Endothelial cell of umbilical vein (primary cell): ENCODE measurements around the gene SCGB1A1. TPM values are rescaled to one million over a fixed set of nuclear protein-coding genes. Genes with fewer than 3 reads are reported as not detected.

ENCODE experiments used
- BruUV-seq: library from RNA; stranded (reverse); fragments of 400-500 nt; replicated peaks from 2 replicates; lab custom pipeline; 2021; lab: Mats Ljungman, UMichigan
- CTCF ChIA-PET: fragments of 300-600, 350-600 bp; sonication (Branson Sonifier 250); formaldehyde crosslinking; loops from one replicate; lab custom pipeline; 2021; ENCODE audit warnings: antibody characterized with exemption, inconsistent platforms; lab: Charles Lee
- POLR2A ChIA-PET: fragments of 300-600, 350-600 bp; sonication (Branson Sonifier 250); formaldehyde crosslinking; loops from one replicate; lab custom pipeline; 2021; ENCODE audit warnings: antibody characterized with exemption, inconsistent platforms; lab: Charles Lee
- DNase-seq: peaks from one replicate; pipeline ENCODE4 v3.0.0-alpha.2; 2011; ENCODE audit warnings: low read depth, low spot score
- FAIRE-seq: peaks from 2 replicates; lab custom pipeline; 2011; peaks lifted over from hg19 to GRCh38; lab: Jason Lieb, UNC
- H2AFZ ChIP-seq: 2 replicates; pipeline ENCODE4 v1.6.0; 2012; ENCODE audit warnings: low read depth, low read length, control low read depth, inconsistent platforms
- H3K27ac ChIP-seq: 2 replicates; pipeline ENCODE4 v1.5.1; 2011; ENCODE audit warnings: low read depth, mild to moderate bottlenecking, control low read depth, low read length, moderate library complexity; ENCODE audit not compliant: insufficient read depth
- H3K27me3 ChIP-seq, 2 experiments: 2 replicates each; pipeline versions ENCODE4 v1.6.0 to v1.6.1; 2011; ENCODE audit warnings: low read length in 2 of 2, mixed read lengths in 1 of 2; ENCODE audit not compliant: control insufficient read depth in 2 of 2, insufficient read depth in 2 of 2
- H3K36me3 ChIP-seq, 2 experiments: 2 replicates in 1 of 2; 3 replicates in 1 of 2; pipeline ENCODE4 v1.5.1; 2011; ENCODE audit warnings: low read length in 2 of 2, mild to moderate bottlenecking in 1 of 2, moderate library complexity in 1 of 2; ENCODE audit not compliant: control insufficient read depth in 2 of 2, insufficient read depth in 2 of 2; ENCODE audit errors: extremely low read depth in 1 of 2
- H3K4me1 ChIP-seq: 3 replicates; pipeline ENCODE4 v1.5.1; 2011; ENCODE audit warnings: mild to moderate bottlenecking, low read length; ENCODE audit not compliant: control insufficient read depth, insufficient read depth; ENCODE audit errors: extremely low read depth
- H3K4me2 ChIP-seq: 2 replicates; pipeline ENCODE4 v1.6.1; 2011; ENCODE audit warnings: low read length, control low read depth, mixed read lengths; ENCODE audit not compliant: insufficient read depth
- H3K4me3 ChIP-seq, 3 experiments: fragments of 200-600 bp in 1 of 3; sonication (generic), shearing (Covaris generic) in 1 of 3; replicated peaks in 1 of 3; 2 replicates each; pipeline ENCODE4 v1.5.1; 2011 to 2016; ENCODE audit warnings: control low read depth in 3 of 3, low read length in 3 of 3, mild to moderate bottlenecking in 2 of 3, inconsistent platforms in 1 of 3, low read depth in 1 of 3, moderate library complexity in 1 of 3; ENCODE audit not compliant: insufficient read depth in 1 of 3
- H3K79me2 ChIP-seq: 2 replicates; pipeline ENCODE4 v1.6.0; 2012; ENCODE audit warnings: low read length, inconsistent platforms; ENCODE audit not compliant: control insufficient read depth, insufficient read depth
- H3K9ac ChIP-seq: replicated peaks from 2 replicates; pipeline ENCODE3; 2011; ENCODE audit warnings: low read length, control low read depth; ENCODE audit not compliant: insufficient read depth; ENCODE audit errors: extremely low read depth
- H3K9me1 ChIP-seq: replicated peaks from 3 replicates; pipeline ENCODE4 v1.6.0; 2011; ENCODE audit warnings: mild to moderate bottlenecking, low read length; ENCODE audit not compliant: control insufficient read depth, insufficient read depth; ENCODE audit errors: extremely low read depth
- H3K9me3 ChIP-seq: replicated peaks from 2 replicates; pipeline ENCODE4 v1.5.1; 2012; ENCODE audit warnings: low read length, inconsistent platforms; ENCODE audit not compliant: control insufficient read depth, insufficient read depth
- H4K20me1 ChIP-seq: replicated peaks from 2 replicates; pipeline ENCODE3; 2011; ENCODE audit warnings: mild to moderate bottlenecking, low read length; ENCODE audit not compliant: control insufficient read depth, insufficient read depth; ENCODE audit errors: extremely low read depth
- EZH2 ChIP-seq: IDR thresholded peaks from 2 replicates; pipeline ENCODE4 v1.6.1; 2012; ENCODE audit warnings: borderline replicate concordance, low read depth, mild to moderate bottlenecking, moderate library complexity, low read length, inconsistent platforms; ENCODE audit not compliant: severe bottlenecking
- FOS ChIP-seq: IDR thresholded peaks from 2 replicates; pipeline ENCODE4 v1.6.1; 2011; ENCODE audit warnings: mild to moderate bottlenecking, low read length, moderate library complexity, borderline replicate concordance; ENCODE audit not compliant: insufficient read depth
- JUN ChIP-seq: IDR thresholded peaks from 2 replicates; pipeline ENCODE4 v1.6.1; 2011; ENCODE audit warnings: borderline replicate concordance, low read depth; ENCODE audit not compliant: insufficient read length, insufficient read depth
- MYC ChIP-seq: IDR thresholded peaks from one replicate; pipeline ENCODE4 v1.6.1; 2011; ENCODE audit warnings: mild to moderate bottlenecking, low read depth, low read length
- POLR2A ChIP-seq: IDR thresholded peaks from 2 replicates; pipeline ENCODE4 v1.6.1; 2012; ENCODE audit warnings: low read depth, mild to moderate bottlenecking, control low read depth, low read length
- POLR2AphosphoS5 ChIP-seq: IDR thresholded peaks from 2 replicates; pipeline ENCODE4 v1.6.1; 2012; ENCODE audit warnings: low read depth, mild to moderate bottlenecking, control low read depth, low read length, moderate library complexity; ENCODE audit not compliant: insufficient read depth
- dilution Hi-C: fragments of 300-500 bp; cut with MboI; formaldehyde crosslinking; loops from one replicate; pipeline ENCODE4 v1.15.0; 2019; ENCODE audit warnings: low sequenced_read_pairs; ENCODE audit not compliant: extremely low pct_ligation_motif_present
- intact Hi-C: fragments of 100-400 bp; cut with micrococcal nuclease; formaldehyde crosslinking; loops from one replicate; pipeline ENCODE4 v1.10.0; 2022
- polyA plus RNA-seq, 4 experiments: library from polyadenylated mRNA; depleted of rRNA in 3 of 4; stranded (reverse) in 3 of 4; unstranded in 1 of 4; fragments of >200 nt; gene quantifications; 2 replicates each; pipeline versions ENCODE4 v1.2.1 to v1.2.3, GENCODE V29; 2011 to 2012; ENCODE audit warnings: missing spikeins in 1 of 4
- total RNA-seq: library from RNA; stranded (reverse); gene quantifications from 2 replicates; pipeline ENCODE4 v1.2.3, GENCODE V29; 2021
- TF ChIP-seq, protein P1 (sequence below), 2 donors: IDR thresholded peaks; 1 replicate in 1 of 2; 2 replicates in 1 of 2; pipeline ENCODE4 v1.5.1; 2011; ENCODE audit warnings: low read length in 2 of 2, mild to moderate bottlenecking in 2 of 2, moderate library complexity in 2 of 2, control low read depth in 1 of 2, inconsistent platforms in 1 of 2, low read depth in 1 of 2; ENCODE audit not compliant: insufficient read depth in 1 of 2; ENCODE audit errors: extremely low read depth in 1 of 2
- TF ChIP-seq, protein P2 (sequence below): IDR thresholded peaks from 2 replicates; pipeline ENCODE4 v1.6.1; 2011; ENCODE audit not compliant: insufficient read depth, insufficient read length

SCGB1A1 gene
- total and polyA plus RNA-seq, 2 donors (not counting 3 experiments of a cell fraction or from before 2014, with no cell fraction given) = not detected

DNA sequence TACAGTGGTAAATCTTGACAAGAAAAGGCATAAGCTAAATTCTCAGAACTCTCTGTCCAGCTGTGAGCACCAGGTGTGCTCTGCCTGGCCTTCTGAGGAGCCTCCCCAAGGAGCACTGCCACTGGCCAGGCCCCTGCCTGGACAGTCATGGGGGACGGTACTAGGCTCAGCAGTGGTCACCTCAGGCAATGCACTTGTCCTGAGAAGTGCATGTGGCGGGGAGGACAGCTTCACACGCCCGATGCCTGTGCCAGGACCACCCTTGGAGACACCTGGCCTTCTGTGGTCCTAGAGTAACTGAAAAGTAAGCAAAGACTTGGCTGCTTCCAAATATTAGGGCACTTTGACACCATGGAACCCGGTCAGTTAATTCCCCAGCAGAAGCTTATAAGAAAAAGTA is 28.6 kb upstream of the SCGB1A1 start:
- intact Hi-C loops = no loop called here
- Histone ChIP-seq H3K9me1 (no peaks in the 10 kb centered on the region), H3K4me2 (no peak overlapping the region), H3K9ac (no peak overlapping the region), H3K4me1 (peaks cover 2% of the 10 kb centered on the region), H4K20me1 (no peaks in the 10 kb centered on the region), H3K27me3 (no peaks in the 10 kb centered on the region), H3K9me3 (no peaks in the 10 kb centered on the region), H3K4me3 (no peak overlapping the region), H3K79me2 (no peaks in the 10 kb centered on the region), H2AFZ (no peak overlapping the region), H3K27ac (no peak overlapping the region), H3K36me3 (no peaks in the 10 kb centered on the region)
- BruUV-seq = no TSS peak
- DNase-seq = no peak
- dilution Hi-C loops = no loop called here
- ChIA-PET POLR2A (no interaction called here), CTCF (interaction anchor here (0.6 to 2.1 kb wide), 2 partner anchors 14 to 152 kb away, joined by 5 to 8 read pairs; no protein-coding TSS in a partner anchor)
- TF ChIP-seq, protein P1, sequence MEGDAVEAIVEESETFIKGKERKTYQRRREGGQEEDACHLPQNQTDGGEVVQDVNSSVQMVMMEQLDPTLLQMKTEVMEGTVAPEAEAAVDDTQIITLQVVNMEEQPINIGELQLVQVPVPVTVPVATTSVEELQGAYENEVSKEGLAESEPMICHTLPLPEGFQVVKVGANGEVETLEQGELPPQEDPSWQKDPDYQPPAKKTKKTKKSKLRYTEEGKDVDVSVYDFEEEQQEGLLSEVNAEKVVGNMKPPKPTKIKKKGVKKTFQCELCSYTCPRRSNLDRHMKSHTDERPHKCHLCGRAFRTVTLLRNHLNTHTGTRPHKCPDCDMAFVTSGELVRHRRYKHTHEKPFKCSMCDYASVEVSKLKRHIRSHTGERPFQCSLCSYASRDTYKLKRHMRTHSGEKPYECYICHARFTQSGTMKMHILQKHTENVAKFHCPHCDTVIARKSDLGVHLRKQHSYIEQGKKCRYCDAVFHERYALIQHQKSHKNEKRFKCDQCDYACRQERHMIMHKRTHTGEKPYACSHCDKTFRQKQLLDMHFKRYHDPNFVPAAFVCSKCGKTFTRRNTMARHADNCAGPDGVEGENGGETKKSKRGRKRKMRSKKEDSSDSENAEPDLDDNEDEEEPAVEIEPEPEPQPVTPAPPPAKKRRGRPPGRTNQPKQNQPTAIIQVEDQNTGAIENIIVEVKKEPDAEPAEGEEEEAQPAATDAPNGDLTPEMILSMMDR (IDR thresholded peaks at IDR 0.05; ENCODE audit: extremely low read depth in 1 of 2, insufficient read depth in 1 of 2, low read depth in 1 of 2, low read length in 2 of 2) = no peak
- TF ChIP-seq MYC (no peak), POLR2A (no peak), JUN (no peak), EZH2 (no peak)
- no peak for FAIRE-seq

DNA sequence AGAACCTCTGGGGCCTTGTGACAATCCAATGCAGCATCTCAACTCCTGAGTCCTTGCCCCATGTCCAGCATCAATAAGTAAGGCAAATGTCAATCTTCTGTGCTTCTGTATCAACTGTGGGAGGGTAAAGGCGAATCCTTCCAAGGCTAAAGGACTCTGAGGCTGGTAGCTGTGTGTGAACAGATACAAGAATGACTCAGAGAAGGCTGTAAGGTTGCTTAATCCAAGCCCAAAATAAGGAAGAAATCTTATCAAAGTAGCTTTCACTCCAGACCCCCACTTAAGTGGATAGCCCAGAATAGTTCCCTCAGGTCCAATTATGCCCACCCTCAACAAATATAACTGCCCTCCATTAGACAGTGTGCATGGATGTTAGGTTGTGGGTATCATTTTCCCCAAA is 28.1 kb upstream of the SCGB1A1 start:
- Histone ChIP-seq H2AFZ (no peak overlapping the region), H3K9me3 (no peaks in the 10 kb centered on the region), H4K20me1 (no peaks in the 10 kb centered on the region), H3K9me1 (no peaks in the 10 kb centered on the region), H3K4me3 (no peak overlapping the region), H3K27me3 (no peaks in the 10 kb centered on the region), H3K9ac (no peak overlapping the region), H3K79me2 (no peaks in the 10 kb centered on the region), H3K4me1 (peaks cover 4% of the 10 kb centered on the region), H3K27ac (no peak overlapping the region), H3K4me2 (no peak overlapping the region), H3K36me3 (no peaks in the 10 kb centered on the region)
- TF ChIP-seq, protein P2, sequence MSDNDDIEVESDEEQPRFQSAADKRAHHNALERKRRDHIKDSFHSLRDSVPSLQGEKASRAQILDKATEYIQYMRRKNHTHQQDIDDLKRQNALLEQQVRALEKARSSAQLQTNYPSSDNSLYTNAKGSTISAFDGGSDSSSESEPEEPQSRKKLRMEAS = no peak
- TF ChIP-seq POLR2AphosphoS5 (no peak), JUN (no peak), FOS (no peak), EZH2 (no peak), MYC (no peak)
- TF ChIP-seq, protein P1 (IDR thresholded peaks at IDR 0.05; ENCODE audit: extremely low read depth in 1 of 2, insufficient read depth in 1 of 2, low read depth in 1 of 2, low read length in 2 of 2) = no peak
- ChIA-PET POLR2A (no interaction called here), CTCF (interaction anchor here (0.6 to 2.1 kb wide), 2 partner anchors 14 to 152 kb away, joined by 5 to 8 read pairs; no protein-coding TSS in a partner anchor)
- intact Hi-C loops = no loop called here
- FAIRE-seq (no peak), DNase-seq (no peak)
- dilution Hi-C loops = no loop called here
- BruUV-seq = no TSS peak
